ENCODE measurements around the gene FILIP1L.

GRCh38 chr3:99870712-99871111 lies 243.6 kb downstream of the FILIP1L start:
- TF ChIP-seq ISL1 (CRISPR knock-in tag; IDR thresholded peaks at IDR 0.05): no peak
- TF ChIP-seq CSDC2 (CRISPR knock-in tag; IDR thresholded peaks at IDR 0.05): no peak
- TF ChIP-seq, protein P1, sequence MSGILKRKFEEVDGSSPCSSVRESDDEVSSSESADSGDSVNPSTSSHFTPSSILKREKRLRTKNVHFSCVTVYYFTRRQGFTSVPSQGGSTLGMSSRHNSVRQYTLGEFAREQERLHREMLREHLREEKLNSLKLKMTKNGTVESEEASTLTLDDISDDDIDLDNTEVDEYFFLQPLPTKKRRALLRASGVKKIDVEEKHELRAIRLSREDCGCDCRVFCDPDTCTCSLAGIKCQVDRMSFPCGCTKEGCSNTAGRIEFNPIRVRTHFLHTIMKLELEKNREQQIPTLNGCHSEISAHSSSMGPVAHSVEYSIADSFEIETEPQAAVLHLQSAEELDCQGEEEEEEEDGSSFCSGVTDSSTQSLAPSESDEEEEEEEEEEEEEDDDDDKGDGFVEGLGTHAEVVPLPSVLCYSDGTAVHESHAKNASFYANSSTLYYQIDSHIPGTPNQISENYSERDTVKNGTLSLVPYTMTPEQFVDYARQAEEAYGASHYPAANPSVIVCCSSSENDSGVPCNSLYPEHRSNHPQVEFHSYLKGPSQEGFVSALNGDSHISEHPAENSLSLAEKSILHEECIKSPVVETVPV (CRISPR knock-in tag; IDR thresholded peaks at IDR 0.05): no peak
- TF ChIP-seq ZFP30 (CRISPR knock-in tag; IDR thresholded peaks at IDR 0.05): no peak
- TF ChIP-seq PATZ1 (CRISPR knock-in tag; IDR thresholded peaks at IDR 0.05; ENCODE audit: borderline replicate concordance): no peak
- TF ChIP-seq, protein P2, sequence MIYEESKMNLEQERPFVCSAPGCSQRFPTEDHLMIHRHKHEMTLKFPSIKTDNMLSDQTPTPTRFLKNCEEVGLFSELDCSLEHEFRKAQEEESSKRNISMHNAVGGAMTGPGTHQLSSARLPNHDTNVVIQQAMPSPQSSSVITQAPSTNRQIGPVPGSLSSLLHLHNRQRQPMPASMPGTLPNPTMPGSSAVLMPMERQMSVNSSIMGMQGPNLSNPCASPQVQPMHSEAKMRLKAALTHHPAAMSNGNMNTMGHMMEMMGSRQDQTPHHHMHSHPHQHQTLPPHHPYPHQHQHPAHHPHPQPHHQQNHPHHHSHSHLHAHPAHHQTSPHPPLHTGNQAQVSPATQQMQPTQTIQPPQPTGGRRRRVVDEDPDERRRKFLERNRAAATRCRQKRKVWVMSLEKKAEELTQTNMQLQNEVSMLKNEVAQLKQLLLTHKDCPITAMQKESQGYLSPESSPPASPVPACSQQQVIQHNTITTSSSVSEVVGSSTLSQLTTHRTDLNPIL (CRISPR knock-in tag; IDR thresholded peaks at IDR 0.05; ENCODE audit: low read depth): no peak
